ENCODE results near the gene CDK8.

The CDK8 gene

DNA sequence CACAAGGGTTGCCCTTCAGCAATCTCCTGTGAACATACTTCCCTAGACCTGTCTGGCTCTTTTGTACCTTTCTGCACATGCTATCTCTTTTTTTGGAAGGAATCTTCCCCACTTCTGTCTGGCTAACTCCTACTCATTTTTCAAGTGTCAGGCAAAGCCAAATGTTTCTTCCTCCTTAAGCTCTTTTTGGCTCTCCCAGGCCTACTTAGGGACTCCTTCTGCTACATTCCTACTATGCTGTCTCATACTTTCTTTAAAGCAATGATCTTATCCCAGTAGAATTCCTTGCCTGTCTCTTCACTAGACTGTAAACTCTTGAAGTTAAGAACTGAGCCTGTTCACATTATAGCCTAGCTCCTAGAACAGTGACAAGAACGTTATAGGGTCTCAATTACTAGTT is 188.6 kb downstream of the CDK8 start:
- H3K4me3 ChIP-seq (ENCODE audit: low read length): no peak overlapping the region
- no peaks in the 10 kb centered on the region for H3K36me3 ChIP-seq (ENCODE audit: control insufficient read depth, insufficient read depth, low read length, severe bottlenecking)
- peaks cover 5% of the 10 kb centered on the region for H3K27me3 ChIP-seq (replicated peaks; ENCODE audit: control insufficient read depth, insufficient read depth, low read length)
- DNase-seq (ENCODE audit: low read depth): peak; percentile 64
- H3K9me3 ChIP-seq (ENCODE audit: control insufficient read depth, low read length): peaks cover 10% of the 10 kb centered on the region
- no peak overlapping the region for H3K9ac ChIP-seq (ENCODE audit: low read length)
- peaks cover 16% of the 10 kb centered on the region for H3K4me1 ChIP-seq (ENCODE audit: control insufficient read depth, insufficient read depth, low read length)

DNA sequence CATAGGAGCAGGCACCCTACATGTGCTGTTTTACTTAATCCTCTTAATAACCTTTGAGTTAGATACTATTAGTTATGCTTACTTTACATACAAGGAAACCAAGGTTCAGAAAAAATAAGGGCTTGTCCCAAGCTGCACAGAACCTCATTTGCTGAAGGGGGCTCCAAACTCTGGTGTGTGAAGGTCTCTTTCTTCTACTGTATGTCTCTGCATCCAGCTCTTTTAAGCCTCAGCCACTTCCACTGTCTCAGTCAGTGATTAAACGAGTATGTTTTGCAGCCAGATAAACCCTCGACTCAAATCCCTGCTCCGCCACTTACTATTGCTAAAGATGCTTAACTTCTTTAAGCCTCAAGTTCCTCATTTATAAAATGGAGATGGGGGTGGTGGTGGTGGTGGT is 191.2 kb downstream of the CDK8 start:
- Histone ChIP-seq H3K27me3 (replicated peaks; ENCODE audit: control insufficient read depth, insufficient read depth, low read length) (peaks cover 5% of the 10 kb centered on the region), H3K4me3 (ENCODE audit: low read length) (no peak overlapping the region), H3K9ac (ENCODE audit: low read length) (no peak overlapping the region), H3K4me1 (ENCODE audit: control insufficient read depth, insufficient read depth, low read length) (peaks cover 16% of the 10 kb centered on the region), H3K9me3 (ENCODE audit: control insufficient read depth, low read length) (peaks cover 7% of the 10 kb centered on the region), H3K36me3 (ENCODE audit: control insufficient read depth, insufficient read depth, low read length, severe bottlenecking) (no peaks in the 10 kb centered on the region)
- no peak for DNase-seq (ENCODE audit: low read depth)

DNA sequence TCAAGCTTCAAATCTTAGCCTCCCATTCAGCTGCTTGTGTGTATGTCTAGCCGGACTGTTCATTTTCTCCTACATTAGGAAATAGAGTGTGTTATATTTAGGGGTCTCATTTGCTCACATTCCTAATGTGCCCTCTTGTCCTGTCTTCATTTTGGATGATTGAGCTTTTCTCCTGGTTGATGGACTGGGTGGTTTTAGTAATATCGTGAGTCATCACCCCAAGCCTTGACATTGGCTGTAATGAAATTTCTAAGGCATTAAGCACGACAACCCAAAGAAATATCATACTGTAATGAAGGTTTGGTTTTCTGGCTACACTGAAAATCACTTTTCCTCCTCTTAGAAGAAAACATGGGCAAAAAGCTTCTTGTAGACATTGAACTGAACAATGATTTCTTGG is 192.8 kb downstream of the CDK8 start:
- no peak overlapping the region for H3K4me3 ChIP-seq (ENCODE audit: low read length)
- H3K4me1 ChIP-seq (ENCODE audit: control insufficient read depth, insufficient read depth, low read length): peaks cover 16% of the 10 kb centered on the region
- no peak for DNase-seq (ENCODE audit: low read depth)
- H3K9ac ChIP-seq (ENCODE audit: low read length): no peak overlapping the region
- H3K27me3 ChIP-seq (replicated peaks; ENCODE audit: control insufficient read depth, insufficient read depth, low read length): peaks cover 5% of the 10 kb centered on the region
- no peaks in the 10 kb centered on the region for H3K36me3 ChIP-seq (ENCODE audit: control insufficient read depth, insufficient read depth, low read length, severe bottlenecking)
- H3K9me3 ChIP-seq (ENCODE audit: control insufficient read depth, low read length): peaks cover 7% of the 10 kb centered on the region

- Histone ChIP-seq H3K36me3 (ENCODE audit: control insufficient read depth, insufficient read depth, low read length, severe bottlenecking) (no peaks in the 10 kb centered on the region), H3K9me3 (ENCODE audit: control insufficient read depth, low read length) (peaks cover 7% of the 10 kb centered on the region), H3K4me1 (ENCODE audit: control insufficient read depth, insufficient read depth, low read length) (peaks cover 5% of the 10 kb centered on the region), H3K4me3 (ENCODE audit: low read length) (no peak overlapping the region), H3K27me3 (replicated peaks; ENCODE audit: control insufficient read depth, insufficient read depth, low read length) (peaks cover 5% of the 10 kb centered on the region), H3K9ac (ENCODE audit: low read length) (no peak overlapping the region)
- no peak for DNase-seq (ENCODE audit: low read depth)
Observed at GRCh38 chr13:26448032-26448431, 194.1 kb downstream of the CDK8 start.

- H3K27me3 ChIP-seq (replicated peaks; ENCODE audit: control insufficient read depth, insufficient read depth, low read length): peaks cover 5% of the 10 kb centered on the region
- no peaks in the 10 kb centered on the region for H3K36me3 ChIP-seq (ENCODE audit: control insufficient read depth, insufficient read depth, low read length, severe bottlenecking)
- no peak overlapping the region for H3K9ac ChIP-seq (ENCODE audit: low read length)
- DNase-seq (ENCODE audit: low read depth): no peak
- H3K4me1 ChIP-seq (ENCODE audit: control insufficient read depth, insufficient read depth, low read length): no peaks in the 10 kb centered on the region
- H3K4me3 ChIP-seq (ENCODE audit: low read length): no peak overlapping the region
- H3K9me3 ChIP-seq (ENCODE audit: control insufficient read depth, low read length): peaks cover 7% of the 10 kb centered on the region
Observed at GRCh38 chr13:26449063-26449848, 195.3 kb downstream of the CDK8 start.
